Frontal cortex (tissue), 4 donors: Measurements from ENCODE around the gene CTNNA3. TPM values are rescaled to one million over a fixed set of nuclear protein-coding genes. Genes with fewer than 3 reads are reported as not detected.

Source experiments
- DNase-seq, 2 donors: peaks; one replicate each; pipeline ENCODE4 v3.0.0; 2012; ENCODE audit warnings: low spot score in 2 of 2
- FAIRE-seq: peaks from 2 replicates; lab custom pipeline; 2012; peaks lifted over from hg19 to GRCh38; lab: Jason Lieb, UNC
- total RNA-seq: library from RNA; depleted of rRNA; stranded (reverse); fragments of >200 nt; gene quantifications from one replicate; pipeline ENCODE4 v1.2.3, GENCODE V29; 2014
- donor health status: control.
- donor health status: control.
- donor health status: control.

Gene CTNNA3
- total RNA-seq, 1 donor from 2014 or later = 2.0 TPM

GRCh38 chr10:66026321-66026720, 1669.7 kb downstream of the CTNNA3 start:
- no peak for DNase-seq
- FAIRE-seq = no peak

GRCh38 chr10:66025186-66025585, 1670.8 kb downstream of the CTNNA3 start:
- FAIRE-seq (no peak), DNase-seq (no peak)

GRCh38 chr10:66021423-66021822, 1674.6 kb downstream of the CTNNA3 start:
- FAIRE-seq (no peak), DNase-seq (no peak)

GRCh38 chr10:66008221-66008620, 1687.8 kb downstream of the CTNNA3 start:
- DNase-seq (no peak), FAIRE-seq (no peak)

DNA sequence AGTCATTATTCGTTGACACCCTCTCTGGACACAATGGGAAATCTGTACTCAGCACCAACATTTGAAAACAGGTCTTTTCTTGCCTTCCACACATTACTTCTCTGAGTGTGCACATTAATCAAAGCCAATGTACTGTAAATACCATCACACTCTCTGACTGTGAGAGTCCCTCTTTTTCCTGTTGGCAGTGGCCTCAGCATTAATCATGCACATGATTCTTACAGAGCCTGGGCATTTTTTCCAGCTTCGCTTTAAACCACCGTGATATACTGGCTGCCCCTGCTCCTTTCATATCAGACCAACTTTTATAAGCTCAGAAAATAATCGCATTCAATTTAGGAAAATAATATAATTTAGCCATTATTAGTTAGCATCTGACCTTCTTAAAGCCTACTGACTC, 1689.6 kb downstream of the CTNNA3 start:
- DNase-seq (no peak), FAIRE-seq (no peak)

- no peak for FAIRE-seq
- DNase-seq = no peak
Measured at GRCh38 chr10:65993451-65993850, 1702.5 kb downstream of the CTNNA3 start.

- DNase-seq (no peak), FAIRE-seq (no peak)
Measured at GRCh38 chr10:65968871-65969270, 1727.1 kb downstream of the CTNNA3 start.

DNA sequence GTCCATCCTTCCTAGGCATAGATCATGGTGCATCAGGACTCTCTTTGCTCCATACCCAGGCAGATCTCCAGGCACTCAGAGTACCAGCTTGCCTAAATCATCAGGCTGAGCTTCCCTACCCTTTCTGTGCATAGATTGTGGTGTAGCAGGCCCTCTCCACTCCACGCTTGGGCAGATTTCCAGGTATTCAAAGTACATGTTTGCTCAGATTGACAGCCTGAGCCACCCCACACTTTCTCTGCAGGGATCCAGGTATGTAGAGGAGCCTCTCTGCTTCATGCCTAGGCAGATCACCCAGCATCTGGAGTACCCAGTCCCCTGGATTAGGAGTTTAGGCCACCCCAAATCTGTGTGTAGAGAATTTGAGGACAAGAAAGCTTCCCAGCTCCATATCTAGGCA, 1727.6 kb downstream of the CTNNA3 start:
- DNase-seq (no peak), FAIRE-seq (no peak)

GRCh38 chr10:65964205-65964604, 1731.8 kb downstream of the CTNNA3 start:
- FAIRE-seq (no peak), DNase-seq (no peak)

DNA sequence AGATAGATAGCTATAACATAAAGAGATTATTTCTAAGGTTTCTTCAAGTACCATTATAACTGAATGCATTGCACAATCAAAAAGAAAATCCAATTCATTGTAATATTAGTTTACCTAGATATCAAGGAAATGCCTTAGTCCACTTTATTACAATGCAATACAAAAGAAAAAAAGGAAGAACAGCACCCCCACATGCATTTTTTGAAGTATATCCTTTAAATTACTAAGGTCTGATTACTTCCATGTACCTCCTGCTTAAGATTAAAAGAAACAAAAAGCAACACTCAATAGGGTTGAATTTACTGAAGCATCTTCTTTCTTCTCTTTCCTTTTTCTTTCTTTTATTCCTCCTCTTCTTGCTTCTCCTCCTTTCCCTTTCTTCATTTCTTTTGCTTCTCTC, 1743.9 kb downstream of the CTNNA3 start:
- FAIRE-seq (no peak), DNase-seq (no peak)

- DNase-seq (no peak), FAIRE-seq (no peak)
Measured at GRCh38 chr10:65950075-65950474, 1745.9 kb downstream of the CTNNA3 start.

GRCh38 chr10:65949526-65949925, 1746.5 kb downstream of the CTNNA3 start:
- FAIRE-seq (no peak), DNase-seq (no peak)

- no peak for DNase-seq
Measured at GRCh38 chr10:65945061-65945460, 1750.9 kb downstream of the CTNNA3 start.

GRCh38 chr10:65943451-65943850, 1752.5 kb downstream of the CTNNA3 start:
- DNase-seq (no peak), FAIRE-seq (no peak)

More at GRCh38 chr10:65945061-65945460, 1750.9 kb downstream of the CTNNA3 start:
- FAIRE-seq = no peak

GRCh38 chr10:65940816-65941662, 1755.0 kb downstream of the CTNNA3 start:
- FAIRE-seq = no peak

DNA sequence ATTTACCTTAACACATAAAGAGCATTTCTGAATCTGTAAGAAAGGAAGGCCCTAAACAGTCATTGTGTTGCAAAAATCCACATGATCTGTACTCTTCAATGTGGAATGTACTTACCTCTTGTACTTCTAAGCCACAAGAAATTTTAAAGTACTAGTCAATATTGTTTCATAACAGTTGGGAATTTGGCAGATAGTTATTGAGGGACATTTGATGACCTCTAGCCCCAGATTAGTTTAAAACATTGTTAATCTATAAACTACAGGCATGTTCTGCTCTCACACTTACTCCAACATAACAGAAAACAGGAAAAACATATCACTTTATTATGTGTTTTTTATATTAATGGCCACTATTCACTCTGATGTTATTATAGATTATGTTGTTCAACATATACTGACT, 1755.9 kb downstream of the CTNNA3 start:
- FAIRE-seq = no peak

More at GRCh38 chr10:65940816-65941662, 1755.0 kb downstream of the CTNNA3 start:
- DNase-seq = no peak

DNA sequence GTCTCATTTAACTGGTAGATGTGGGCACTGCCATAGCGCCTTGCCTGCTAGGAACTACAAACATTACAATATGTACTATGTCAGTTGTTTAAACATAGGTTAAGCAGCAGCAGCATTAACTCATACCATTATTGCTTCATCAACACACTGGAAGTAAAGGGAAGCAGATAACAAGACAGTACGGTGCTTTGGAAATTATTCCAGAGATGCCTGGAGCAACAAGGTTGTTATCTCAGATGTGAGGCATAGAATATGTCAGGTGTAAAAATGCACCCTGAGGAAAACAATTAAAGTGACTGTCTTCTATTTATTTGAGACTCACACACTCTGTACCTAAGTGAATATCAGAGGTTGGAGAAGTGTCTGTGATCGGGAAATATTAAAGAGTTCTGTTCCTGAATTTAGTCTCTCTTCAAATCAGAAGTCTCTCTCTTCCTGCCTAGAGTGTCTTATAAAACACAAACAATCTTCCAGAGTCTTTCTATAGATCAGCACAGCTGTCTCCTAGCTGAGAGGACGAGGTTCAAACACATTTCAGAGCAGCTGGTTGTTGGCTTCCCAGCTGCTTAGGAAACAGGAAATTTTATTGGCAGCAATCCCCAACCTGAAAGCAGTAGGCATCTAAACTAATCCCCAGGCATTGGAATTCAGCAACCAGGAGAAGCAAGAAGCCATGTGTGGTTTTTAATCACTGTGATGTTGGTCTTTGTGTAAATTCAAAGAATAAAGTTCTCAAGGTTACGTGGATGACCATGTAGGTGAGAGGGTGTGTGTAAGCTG, 1764.5 kb downstream of the CTNNA3 start:
- no peak for DNase-seq
- no peak for FAIRE-seq

More for the DNA sequence above, 1755.9 kb downstream of the CTNNA3 start:
- DNase-seq = no peak

DNA sequence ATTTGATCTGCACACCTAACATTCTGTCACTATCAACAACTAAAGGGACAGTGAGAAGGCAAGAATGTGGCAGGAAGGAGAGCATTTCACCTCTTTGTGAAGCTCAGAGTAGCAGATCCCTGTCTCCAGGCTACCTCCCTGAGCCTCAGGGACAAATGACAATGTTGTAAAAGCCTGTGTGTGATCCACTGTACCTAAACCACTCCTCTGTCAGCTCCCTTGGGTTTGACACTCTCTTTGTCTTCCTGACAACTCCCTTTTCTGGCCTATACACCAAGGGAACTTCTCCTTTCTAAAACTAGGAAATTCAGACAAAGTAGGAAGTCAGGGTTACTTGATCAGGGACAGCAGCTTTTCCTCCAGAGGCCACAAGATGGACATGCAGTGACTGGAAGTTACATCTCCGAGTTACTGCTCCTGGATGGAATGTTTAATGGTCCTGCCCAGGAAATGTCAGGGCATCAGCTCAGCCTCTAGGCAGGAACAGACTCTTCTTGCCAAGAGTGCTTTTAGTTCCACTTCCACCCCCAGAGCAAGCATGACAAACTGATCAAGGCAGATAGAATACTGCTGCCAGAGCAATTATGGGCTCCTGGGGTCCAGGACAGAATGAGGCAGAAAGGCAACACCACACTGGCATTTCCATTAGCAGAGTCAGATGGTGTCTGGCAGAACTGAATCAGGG, 1784.7 kb downstream of the CTNNA3 start:
- FAIRE-seq (no peak), DNase-seq (no peak)

GRCh38 chr10:65910209-65910608, 1785.8 kb downstream of the CTNNA3 start:
- DNase-seq = no peak
- FAIRE-seq = no peak

DNA sequence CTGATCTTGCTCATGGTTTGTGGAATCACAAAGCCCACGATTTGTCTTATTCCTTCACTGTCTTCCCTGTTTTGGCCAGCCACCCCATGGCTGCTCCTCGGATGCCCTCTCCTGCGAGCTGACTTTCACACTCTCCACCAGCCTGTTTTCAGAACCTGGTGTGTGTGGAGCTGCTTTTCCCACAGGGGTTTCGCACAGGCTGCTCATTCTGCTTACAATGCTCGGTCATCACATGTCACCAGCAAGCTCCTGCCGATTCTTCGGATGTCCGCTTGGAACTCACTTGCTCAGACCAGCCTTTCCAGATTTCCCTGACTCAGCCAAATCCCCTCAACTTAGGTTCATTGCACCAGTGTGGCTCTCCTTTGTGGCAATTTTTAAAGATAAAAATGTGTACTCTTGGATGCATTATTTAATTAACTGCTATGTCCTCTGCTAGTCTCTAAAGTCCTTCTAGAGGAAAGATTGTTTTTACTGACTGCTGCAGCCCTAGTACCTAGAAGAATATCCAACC, 1788.7 kb downstream of the CTNNA3 start:
- no peak for FAIRE-seq
- DNase-seq = no peak
